ENCODE data around the gene LEFTY1. TPM values are rescaled to one million over a fixed set of nuclear protein-coding genes. Genes with fewer than 3 reads are reported as not detected.

LEFTY1 gene
- total RNA-seq, 1 experiment from 2014 or later: 0.64 TPM

GRCh38 chr1:225887030-225887314, 2.0 kb downstream of the LEFTY1 start:
- no peak overlapping the region for H3K27ac ChIP-seq (ENCODE audit: low read depth, low read length)
- no peak overlapping the region for H3K9ac ChIP-seq (ENCODE audit: low read length)
- H3K36me3 ChIP-seq (ENCODE audit: control insufficient read depth in 1 of 2, insufficient read depth in 2 of 2, low read length in 2 of 2): no peaks in the 10 kb centered on the region
- H3K27me3 ChIP-seq (ENCODE audit: insufficient read depth, low read length): no peaks in the 10 kb centered on the region
- no peak for ATAC-seq
- H3K79me2 ChIP-seq (ENCODE audit: insufficient read depth, low read length): no peaks in the 10 kb centered on the region; the same call in 1 of the 2 replicates
- no peak overlapping the region for H2AFZ ChIP-seq (ENCODE audit: low read depth, low read length, poor library complexity, severe bottlenecking)
- intact Hi-C loops (cut with micrococcal nuclease): loop anchor here (10.0 kb wide), 1 partner anchor 112 kb away; the partner anchor contains the start of gene SRP9
- no peak for DNase-seq (ENCODE audit: low read depth, low spot score)
- H3K4me1 ChIP-seq (ENCODE audit: control insufficient read depth in 1 of 2, insufficient read depth in 2 of 2, low read length in 2 of 2): peaks cover 10 to 30% of the 10 kb centered on the region in 2 experiments; a peak in 3 of 4 replicates
- no peak overlapping the region for H3K4me3 ChIP-seq (replicated peaks in 1 of 2; ENCODE audit: low read depth in 1 of 2, low read length in 2 of 2)
- H3K9me3 ChIP-seq (ENCODE audit: control insufficient read depth in 1 of 2, insufficient read depth in 1 of 2, low read depth in 1 of 2, low read length in 2 of 2): no peaks in the 10 kb centered on the region
- no peak overlapping the region for H3K4me2 ChIP-seq (ENCODE audit: low read length)
- ChIA-PET CTCF (no interaction called here), RAD21 (ENCODE audit: low non-redundant PET in 1 of 2, low total read pairs in 2 of 2, uncharacterized antibody in 2 of 2, unreplicated experiment in 2 of 2) (no interaction called here), POLR2A (no interaction called here)
- no peaks in the 10 kb centered on the region for H4K20me1 ChIP-seq (ENCODE audit: insufficient read depth)
- no TSS peak for BruUV-seq (replicated peaks)
- no peaks in the 10 kb centered on the region for H3K9me2 ChIP-seq (ENCODE audit: insufficient read depth)
- TF ChIP-seq EGR1 (IDR thresholded peaks at IDR 0.05; ENCODE audit: low read depth) (no peak), CBX3 (IDR thresholded peaks at IDR 0.05; ENCODE audit: low read depth) (no peak), ZFX (IDR thresholded peaks at IDR 0.05) (no peak), POLR2A (IDR thresholded peaks at IDR 0.05; ENCODE audit: borderline replicate concordance, extremely low read depth, insufficient read depth, insufficient read length) (no peak), ELF1 (IDR thresholded peaks at IDR 0.05; ENCODE audit: borderline replicate concordance, low read depth) (no peak), SIN3A (IDR thresholded peaks at IDR 0.05; ENCODE audit: low read depth) (no peak), CEBPB (IDR thresholded peaks at IDR 0.05; ENCODE audit: low read depth) (no peak), JUND (IDR thresholded peaks at IDR 0.05) (no peak), FOSL1 (IDR thresholded peaks at IDR 0.05; ENCODE audit: low read depth) (no peak), ZNF274 (IDR thresholded peaks at IDR 0.05; ENCODE audit: low read depth, low read length) (no peak), RAD21 (IDR thresholded peaks at IDR 0.05; ENCODE audit: low read depth) (no peak)
- TF ChIP-seq, protein P1, sequence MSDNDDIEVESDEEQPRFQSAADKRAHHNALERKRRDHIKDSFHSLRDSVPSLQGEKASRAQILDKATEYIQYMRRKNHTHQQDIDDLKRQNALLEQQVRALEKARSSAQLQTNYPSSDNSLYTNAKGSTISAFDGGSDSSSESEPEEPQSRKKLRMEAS (IDR thresholded peaks at IDR 0.05): no peak
- TF ChIP-seq, protein P2, sequence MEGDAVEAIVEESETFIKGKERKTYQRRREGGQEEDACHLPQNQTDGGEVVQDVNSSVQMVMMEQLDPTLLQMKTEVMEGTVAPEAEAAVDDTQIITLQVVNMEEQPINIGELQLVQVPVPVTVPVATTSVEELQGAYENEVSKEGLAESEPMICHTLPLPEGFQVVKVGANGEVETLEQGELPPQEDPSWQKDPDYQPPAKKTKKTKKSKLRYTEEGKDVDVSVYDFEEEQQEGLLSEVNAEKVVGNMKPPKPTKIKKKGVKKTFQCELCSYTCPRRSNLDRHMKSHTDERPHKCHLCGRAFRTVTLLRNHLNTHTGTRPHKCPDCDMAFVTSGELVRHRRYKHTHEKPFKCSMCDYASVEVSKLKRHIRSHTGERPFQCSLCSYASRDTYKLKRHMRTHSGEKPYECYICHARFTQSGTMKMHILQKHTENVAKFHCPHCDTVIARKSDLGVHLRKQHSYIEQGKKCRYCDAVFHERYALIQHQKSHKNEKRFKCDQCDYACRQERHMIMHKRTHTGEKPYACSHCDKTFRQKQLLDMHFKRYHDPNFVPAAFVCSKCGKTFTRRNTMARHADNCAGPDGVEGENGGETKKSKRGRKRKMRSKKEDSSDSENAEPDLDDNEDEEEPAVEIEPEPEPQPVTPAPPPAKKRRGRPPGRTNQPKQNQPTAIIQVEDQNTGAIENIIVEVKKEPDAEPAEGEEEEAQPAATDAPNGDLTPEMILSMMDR (IDR thresholded peaks at IDR 0.05 in 2 of 3, conservative IDR thresholded peaks at IDR 0.05 in 1 of 3; ENCODE audit: borderline replicate concordance in 1 of 3, insufficient read depth in 1 of 3, low read depth in 2 of 3, low read length in 2 of 3): no peak
- TF ChIP-seq, protein P3, sequence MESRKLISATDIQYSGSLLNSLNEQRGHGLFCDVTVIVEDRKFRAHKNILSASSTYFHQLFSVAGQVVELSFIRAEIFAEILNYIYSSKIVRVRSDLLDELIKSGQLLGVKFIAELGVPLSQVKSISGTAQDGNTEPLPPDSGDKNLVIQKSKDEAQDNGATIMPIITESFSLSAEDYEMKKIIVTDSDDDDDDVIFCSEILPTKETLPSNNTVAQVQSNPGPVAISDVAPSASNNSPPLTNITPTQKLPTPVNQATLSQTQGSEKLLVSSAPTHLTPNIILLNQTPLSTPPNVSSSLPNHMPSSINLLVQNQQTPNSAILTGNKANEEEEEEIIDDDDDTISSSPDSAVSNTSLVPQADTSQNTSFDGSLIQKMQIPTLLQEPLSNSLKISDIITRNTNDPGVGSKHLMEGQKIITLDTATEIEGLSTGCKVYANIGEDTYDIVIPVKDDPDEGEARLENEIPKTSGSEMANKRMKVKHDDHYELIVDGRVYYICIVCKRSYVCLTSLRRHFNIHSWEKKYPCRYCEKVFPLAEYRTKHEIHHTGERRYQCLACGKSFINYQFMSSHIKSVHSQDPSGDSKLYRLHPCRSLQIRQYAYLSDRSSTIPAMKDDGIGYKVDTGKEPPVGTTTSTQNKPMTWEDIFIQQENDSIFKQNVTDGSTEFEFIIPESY (IDR thresholded peaks at IDR 0.05; ENCODE audit: extremely low read depth, insufficient replicate concordance, low read length): no peak

All from HCT116 (cell line).